SHP77 (cell line): ENCODE results near the gene KIAA0319L.
"Not testable (repeated sequence)": the region's sequence is repeated elsewhere in the genome, so short reads cannot be mapped to it uniquely, and the experiment has no call there.

Experiments
- DNase-seq, 2 experiments: peaks; one replicate each; lab custom pipeline; 2025; lab: John Stamatoyannopoulos, UW

KIAA0319L gene

GRCh38 chr1:35557118-35557610 is at the start of gene KIAA0319L:
KIAA0319L (minus strand) TSS chr1:35557403; CDS start chr1:35554491, 2,912 bp downstream.
- peak; percentile 66 to 85 for DNase-seq

GRCh38 chr1:35605867-35606182 is 48.6 kb upstream of the KIAA0319L start:
- DNase-seq, result no peak

GRCh38 chr1:35605071-35605866 is 48.1 kb upstream of the KIAA0319L start:
- no peak for DNase-seq

- DNase-seq, result no peak
Observed at GRCh38 chr1:35603941-35604340, 46.7 kb upstream of the KIAA0319L start.

GRCh38 chr1:35603468-35603867 is 46.3 kb upstream of the KIAA0319L start:
- DNase-seq, result no peak

GRCh38 chr1:35600593-35600992 is 43.4 kb upstream of the KIAA0319L start:
- no peak for DNase-seq

GRCh38 chr1:35599411-35599810 is 42.2 kb upstream of the KIAA0319L start:
- DNase-seq, result no peak

GRCh38 chr1:35598895-35599294 is 41.7 kb upstream of the KIAA0319L start:
- DNase-seq, result no peak

- no peak for DNase-seq
Observed at GRCh38 chr1:35597870-35598269, 40.7 kb upstream of the KIAA0319L start.

GRCh38 chr1:35595684-35596083 is 38.5 kb upstream of the KIAA0319L start:
- DNase-seq, result no peak

GRCh38 chr1:35594005-35594760 is 37.0 kb upstream of the KIAA0319L start:
- no peak for DNase-seq

GRCh38 chr1:35592991-35593769 is 36.0 kb upstream of the KIAA0319L start:
- DNase-seq, result no peak

- no peak for DNase-seq
Observed at GRCh38 chr1:35591211-35591610, 34.0 kb upstream of the KIAA0319L start.

GRCh38 chr1:35590476-35591040 is 33.4 kb upstream of the KIAA0319L start:
- no peak for DNase-seq

GRCh38 chr1:35589516-35590427 is 32.6 kb upstream of the KIAA0319L start:
- DNase-seq, result no peak

- no peak for DNase-seq
Observed at GRCh38 chr1:35588197-35588910, 31.2 kb upstream of the KIAA0319L start.

- no peak for DNase-seq
Observed at GRCh38 chr1:35587736-35588135, 30.5 kb upstream of the KIAA0319L start.

- DNase-seq, result no peak
Observed at GRCh38 chr1:35586808-35587207, 29.6 kb upstream of the KIAA0319L start.

- DNase-seq, result not testable (repeated sequence)
Observed at GRCh38 chr1:35585805-35586204, 28.6 kb upstream of the KIAA0319L start.

- DNase-seq, result no peak
Observed at GRCh38 chr1:35585281-35585680, 28.1 kb upstream of the KIAA0319L start.
